GM19452 (cell line): Measurements from ENCODE around the gene COMMD3.

ENCODE experiments used
- ATAC-seq: cut with Tn5 transposase; IDR thresholded peaks from one replicate; pipeline ENCODE4 v1.9.1; 2021; ENCODE audit not compliant: unreplicated experiment

COMMD3 gene

GRCh38 chr10:22319547-22319979 lies 3.4 kb downstream of the COMMD3 start:
- no peak for ATAC-seq

GRCh38 chr10:22319980-22320558 lies 3.9 kb downstream of the COMMD3 start:
- no peak for ATAC-seq

GRCh38 chr10:22320591-22321155 lies 4.5 kb downstream of the COMMD3 start, which contains the start of gene BMI1:
Gene BMI1, plus strand, starts transcription at chr10:22321099. Its CDS starts 5,351 bp downstream, at chr10:22326450.
- ATAC-seq = peak; percentile 13

- no peak for ATAC-seq
Measured at GRCh38 chr10:22321156-22321923, 5.2 kb downstream of the COMMD3 start.

- ATAC-seq = no peak
Measured at GRCh38 chr10:22321924-22322640, 5.9 kb downstream of the COMMD3 start.

GRCh38 chr10:22322641-22323160 lies 6.5 kb downstream of the COMMD3 start:
- ATAC-seq = no peak

GRCh38 chr10:22323538-22324305 lies 7.5 kb downstream of the COMMD3 start:
- no peak for ATAC-seq

GRCh38 chr10:22324413-22324812 lies 8.2 kb downstream of the COMMD3 start:
- no peak for ATAC-seq

GRCh38 chr10:22324893-22325271 lies 8.7 kb downstream of the COMMD3 start:
- ATAC-seq = no peak

GRCh38 chr10:22325272-22326144 lies 9.3 kb downstream of the COMMD3 start:
- ATAC-seq = peak; percentile 54

- no peak for ATAC-seq
Measured at GRCh38 chr10:22326145-22326702, 10.0 kb downstream of the COMMD3 start.

GRCh38 chr10:22329150-22329549 lies 13.0 kb downstream of the COMMD3 start:
- ATAC-seq = no peak

- no peak for ATAC-seq
Measured at GRCh38 chr10:22332116-22332692, 16.0 kb downstream of the COMMD3 start.

- no peak for ATAC-seq
Measured at GRCh38 chr10:22333167-22333974, 17.2 kb downstream of the COMMD3 start.

GRCh38 chr10:22333975-22334282 lies 17.7 kb downstream of the COMMD3 start:
- no peak for ATAC-seq

GRCh38 chr10:22334414-22335172 lies 18.4 kb downstream of the COMMD3 start:
- ATAC-seq = no peak

GRCh38 chr10:22335173-22335933 lies 19.2 kb downstream of the COMMD3 start:
- peak; percentile 53 for ATAC-seq
